C4-2B (cell line): ENCODE data around the gene TSG101.

Experiments used
- H3K27ac ChIP-seq: fragments of 450-650 bp; 2 replicates; pipeline ENCODE4 v1.5.1; 2017
- ZFX ChIP-seq: fragments of 450-650 bp; IDR thresholded peaks from 2 replicates; pipeline ENCODE4 v1.6.1; 2017
- TF ChIP-seq, protein P1 (sequence below): fragments of 450-650 bp; conservative IDR thresholded peaks from 2 replicates; pipeline ENCODE4 v1.5.1; 2017; ENCODE audit warnings: mild to moderate bottlenecking

Gene TSG101

DNA sequence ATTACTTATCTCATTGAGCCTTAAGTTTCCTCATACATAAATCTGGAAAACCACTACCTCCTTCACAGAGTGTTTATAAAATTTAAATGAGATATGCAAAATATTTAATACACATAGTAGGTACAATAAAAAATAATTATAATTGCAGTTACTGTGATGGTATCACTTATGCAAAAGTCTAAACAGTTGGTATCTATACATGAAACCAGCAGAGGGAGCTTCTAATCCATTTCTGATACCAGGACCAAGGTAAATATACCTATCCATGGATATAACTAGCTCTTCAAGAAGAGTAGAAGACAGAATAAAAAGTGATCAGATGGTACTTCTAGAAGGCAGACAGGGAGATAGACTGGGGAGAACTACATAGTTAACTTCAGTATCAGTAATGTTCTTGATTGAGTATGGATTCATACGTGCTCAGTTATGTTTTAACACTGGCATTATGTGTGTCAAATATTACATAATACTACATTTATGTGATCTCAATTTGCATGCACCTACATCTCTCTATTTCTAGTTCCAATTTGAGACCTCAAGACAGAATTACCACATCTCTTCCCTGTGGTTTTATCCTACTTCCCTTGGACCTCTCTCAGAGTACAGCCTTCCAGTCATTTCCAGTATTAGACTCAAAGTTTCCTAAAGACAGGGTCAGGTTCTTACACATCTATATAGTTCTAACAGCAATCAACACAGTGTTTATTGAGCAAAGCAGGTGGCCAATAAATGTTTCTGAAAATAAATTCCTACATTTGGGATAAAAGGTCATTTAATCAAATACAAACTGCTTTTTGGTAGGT is 13.7 kb upstream of the TSG101 start:
- no peak for TF ChIP-seq ZFX
- TF ChIP-seq, protein P1, sequence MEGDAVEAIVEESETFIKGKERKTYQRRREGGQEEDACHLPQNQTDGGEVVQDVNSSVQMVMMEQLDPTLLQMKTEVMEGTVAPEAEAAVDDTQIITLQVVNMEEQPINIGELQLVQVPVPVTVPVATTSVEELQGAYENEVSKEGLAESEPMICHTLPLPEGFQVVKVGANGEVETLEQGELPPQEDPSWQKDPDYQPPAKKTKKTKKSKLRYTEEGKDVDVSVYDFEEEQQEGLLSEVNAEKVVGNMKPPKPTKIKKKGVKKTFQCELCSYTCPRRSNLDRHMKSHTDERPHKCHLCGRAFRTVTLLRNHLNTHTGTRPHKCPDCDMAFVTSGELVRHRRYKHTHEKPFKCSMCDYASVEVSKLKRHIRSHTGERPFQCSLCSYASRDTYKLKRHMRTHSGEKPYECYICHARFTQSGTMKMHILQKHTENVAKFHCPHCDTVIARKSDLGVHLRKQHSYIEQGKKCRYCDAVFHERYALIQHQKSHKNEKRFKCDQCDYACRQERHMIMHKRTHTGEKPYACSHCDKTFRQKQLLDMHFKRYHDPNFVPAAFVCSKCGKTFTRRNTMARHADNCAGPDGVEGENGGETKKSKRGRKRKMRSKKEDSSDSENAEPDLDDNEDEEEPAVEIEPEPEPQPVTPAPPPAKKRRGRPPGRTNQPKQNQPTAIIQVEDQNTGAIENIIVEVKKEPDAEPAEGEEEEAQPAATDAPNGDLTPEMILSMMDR, result peak; percentile 74
- no peak overlapping the region for H3K27ac ChIP-seq

DNA sequence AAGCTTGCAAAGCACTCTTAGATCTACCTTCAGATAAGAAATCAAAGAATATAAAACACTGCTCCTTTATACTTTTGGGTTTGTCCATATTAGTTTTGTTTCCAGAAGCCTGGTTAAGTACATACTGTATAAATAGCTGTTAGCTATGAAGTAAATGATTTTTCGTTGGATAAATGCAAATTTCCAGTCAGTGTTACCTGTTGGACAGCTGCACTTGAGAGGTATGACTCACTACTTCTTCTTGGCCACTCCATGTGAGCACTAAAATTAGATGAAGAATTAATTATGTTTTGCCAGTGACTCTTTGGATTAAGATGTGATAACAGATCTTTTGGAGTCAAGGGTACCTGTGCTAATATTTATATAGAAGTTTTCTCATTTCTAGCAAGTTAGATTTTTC is 9.5 kb upstream of the TSG101 start:
- no peak overlapping the region for H3K27ac ChIP-seq
- TF ChIP-seq, protein P1, result no peak
- no peak for TF ChIP-seq ZFX

DNA sequence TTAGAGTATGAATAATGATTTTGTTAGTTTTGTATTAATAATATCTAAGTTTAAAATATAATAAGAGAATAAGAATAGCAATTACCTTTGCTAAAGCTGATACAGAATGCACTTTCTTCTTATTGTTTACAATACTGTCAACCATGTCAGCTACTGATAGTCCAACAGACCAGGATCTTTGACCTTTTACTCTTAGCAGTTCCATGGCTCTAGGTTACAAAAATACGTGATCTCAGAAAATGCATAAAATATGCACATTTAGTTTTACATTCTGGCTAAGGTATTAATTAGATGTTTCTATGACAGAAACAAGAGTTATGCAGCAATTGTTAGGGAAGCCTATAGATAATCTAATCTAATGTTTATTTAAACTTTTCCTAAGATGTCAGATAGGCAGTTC is 7.5 kb upstream of the TSG101 start:
- TF ChIP-seq, protein P1, result no peak
- no peak for TF ChIP-seq ZFX
- no peak overlapping the region for H3K27ac ChIP-seq

DNA sequence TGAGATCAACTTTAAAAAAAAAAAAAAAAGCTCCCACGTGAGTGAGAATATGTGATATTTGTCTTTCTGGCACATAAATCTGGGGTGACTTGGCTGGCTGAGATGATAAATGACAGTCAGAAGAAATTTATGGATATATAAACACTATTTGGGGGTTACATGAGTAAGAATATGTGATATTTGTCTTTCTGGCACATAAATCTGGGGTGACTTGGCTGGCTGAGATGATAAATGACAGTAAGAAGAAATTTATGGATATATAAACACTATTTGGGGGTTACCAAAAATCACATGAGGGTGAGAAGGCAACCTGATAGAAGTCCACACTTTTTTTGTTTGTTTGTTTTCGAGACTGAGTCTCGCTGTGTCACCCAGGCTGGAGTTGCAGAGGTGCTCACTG is 6.6 kb upstream of the TSG101 start:
- TF ChIP-seq ZFX, result no peak
- TF ChIP-seq, protein P1, result no peak
- H3K27ac ChIP-seq, result no peak overlapping the region

DNA sequence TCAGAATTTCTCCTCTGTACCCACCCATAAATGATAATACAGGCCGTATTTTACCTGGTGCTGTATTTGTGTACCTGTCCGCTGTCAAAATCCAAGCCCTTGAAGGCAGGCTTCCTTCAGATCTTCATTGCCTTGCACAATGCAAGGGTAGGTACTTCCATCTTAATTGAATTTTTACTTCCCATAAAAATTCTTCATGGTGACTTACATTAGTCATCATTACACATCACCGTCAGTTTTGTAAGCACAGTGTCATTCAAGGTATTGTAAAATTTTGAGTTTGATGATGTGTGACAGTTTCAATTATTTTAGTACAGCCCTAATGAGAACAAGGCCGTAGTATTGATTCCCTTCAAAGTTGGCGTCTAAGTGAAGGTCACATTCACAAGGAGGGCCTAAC is 770 bp upstream of the TSG101 start:
- TF ChIP-seq ZFX, result no peak
- TF ChIP-seq, protein P1, result no peak
- H3K27ac ChIP-seq, result peak overlapping the region; percentile 85; the same call in 1 of the 2 replicates

DNA sequence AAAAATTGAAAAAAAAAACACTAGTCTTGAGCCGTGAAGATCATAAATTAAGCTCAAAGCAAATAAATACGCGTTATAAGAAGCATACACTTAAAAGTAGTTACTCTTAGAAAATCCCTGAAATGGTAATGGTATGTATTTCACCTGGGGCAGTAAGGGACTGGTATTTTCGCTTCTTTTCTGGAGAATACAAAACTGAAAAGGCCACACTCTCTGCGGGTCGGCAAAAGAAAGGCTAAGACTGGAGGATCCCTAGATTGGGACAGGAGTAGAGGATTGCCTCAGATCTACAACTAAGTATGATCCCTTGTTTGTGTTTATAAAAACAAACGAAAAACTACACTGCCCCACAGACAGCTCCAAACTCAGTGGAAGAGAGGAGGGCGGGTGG is 617 bp downstream of the TSG101 start:
- peak overlapping the region; percentile 85 for H3K27ac ChIP-seq
- no peak for TF ChIP-seq ZFX
- TF ChIP-seq, protein P1, result no peak

DNA sequence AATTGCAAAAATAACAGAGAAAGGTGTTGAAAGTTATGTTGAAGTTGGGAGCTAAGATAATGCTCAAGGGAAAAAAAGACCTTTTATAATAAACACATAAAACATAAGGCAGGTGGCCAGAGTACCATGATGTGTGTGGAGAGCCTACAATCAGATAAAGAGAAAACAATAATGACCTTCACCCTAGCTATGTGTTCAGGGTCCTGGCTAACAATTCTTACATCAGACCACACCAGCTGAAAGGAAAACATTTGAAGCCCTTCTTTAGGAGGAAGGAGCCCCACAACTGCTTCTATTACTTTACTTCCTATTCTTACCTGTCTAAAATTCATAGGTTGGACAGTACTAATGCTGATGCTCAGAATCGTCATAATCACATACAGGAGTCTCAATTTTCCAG is 2.5 kb downstream of the TSG101 start:
- no peak overlapping the region for H3K27ac ChIP-seq
- TF ChIP-seq, protein P1, result no peak
- no peak for TF ChIP-seq ZFX
